MM.1S (cell line): Measurements from ENCODE around the gene TNFAIP3.

Experiments used
- CTCF ChIP-seq: fragments of 300-600 bp; sonication (generic); IDR thresholded peaks from 2 replicates; pipeline ENCODE4 v1.5.1; 2016; ENCODE audit warnings: antibody characterized with exemption, low read length, mixed read lengths
- EZH2 ChIP-seq: fragments of 300-600 bp; sonication (generic); optimal IDR thresholded peaks from 2 replicates; pipeline ENCODE3; 2017; ENCODE audit warnings: low read depth, mild to moderate bottlenecking, antibody characterized with exemption, low read length, mixed read lengths
- EZH2phosphoT487 ChIP-seq: fragments of 300-600 bp; sonication (generic); IDR thresholded peaks from 2 replicates; pipeline ENCODE4 v1.6.1; 2018; ENCODE audit warnings: antibody characterized with exemption, low read length

GRCh38 chr6:137851669-137852068, 15.4 kb upstream of the TNFAIP3 start:
- TF ChIP-seq EZH2 (no peak), CTCF (no peak), EZH2phosphoT487 (no peak)
